ENCODE results near the gene HDGFL2.
"Not testable (repeated sequence)": the region's sequence is repeated elsewhere in the genome, so short reads cannot be mapped to it uniquely, and the experiment has no call there.

The HDGFL2 gene

GRCh38 chr19:4538601-4538954 is 66.5 kb downstream of the HDGFL2 start:
- no peak for TF ChIP-seq CTCF (IDR thresholded peaks at IDR 0.05)
- DNase-seq (ENCODE audit: low spot score) = no peak
- Histone ChIP-seq H3K27ac (no peak overlapping the region), H3K4me3 (no peak overlapping the region)

GRCh38 chr19:4539169-4539692 is 67.1 kb downstream of the HDGFL2 start:
- no peak for TF ChIP-seq CTCF (IDR thresholded peaks at IDR 0.05)
- Histone ChIP-seq H3K4me3 (no peak overlapping the region), H3K27ac (peak overlapping the region in 1 of 2 donors; percentile 54)
- DNase-seq (ENCODE audit: low spot score) = no peak

- no peak for DNase-seq (ENCODE audit: low spot score)
- peak within 1 kb of the TSS in 1 of 2 donors; percentile 54 for H3K27ac ChIP-seq
- no peak within 1 kb of the TSS for H3K4me3 ChIP-seq
- TF ChIP-seq CTCF (IDR thresholded peaks at IDR 0.05) = no peak
These were observed 67.8 kb downstream of the HDGFL2 start, which contains the start of gene LRG1 for GRCh38 chr19:4539693-4540581. TSS of gene LRG1 (minus strand) at chr19:4540036. CDS start at chr19:4540013, 23 bp downstream.

GRCh38 chr19:4541114-4541805 is 69.2 kb downstream of the HDGFL2 start:
- H3K27ac ChIP-seq = peak overlapping the region in 1 of 2 donors; percentile 3
- H3K4me3 ChIP-seq = no peak overlapping the region
- no peak for TF ChIP-seq CTCF (IDR thresholded peaks at IDR 0.05)
- no peak for DNase-seq (ENCODE audit: low spot score)

- peak overlapping the region in 1 of 2 donors; percentile 3 for H3K27ac ChIP-seq
- not testable (repeated sequence) for DNase-seq (ENCODE audit: low spot score); H3K4me3 ChIP-seq
These were observed 69.7 kb downstream of the HDGFL2 start for GRCh38 chr19:4541806-4542145.

GRCh38 chr19:4542896-4543841 is 71.1 kb downstream of the HDGFL2 start:
- H3K27ac ChIP-seq = no peak overlapping the region
- H3K4me3 ChIP-seq = no peak overlapping the region
- DNase-seq (ENCODE audit: low spot score) = no peak
- TF ChIP-seq CTCF (IDR thresholded peaks at IDR 0.05) = no peak
